Gastroesophageal sphincter (tissue), 4 donors: ENCODE data around the gene KRTAP10-1. TPM values are rescaled to one million over a fixed set of nuclear protein-coding genes. Genes with fewer than 3 reads are reported as not detected.

Experiments
- ATAC-seq: fragments of 150-250 bp; one replicate; pipeline ENCODE4 v1.9.1; 2016; ENCODE audit warnings: mild to moderate bottlenecking, moderate library complexity
- H3K27ac ChIP-seq, 4 donors: fragments of 200-600 bp; sonication (generic) in 3 of 4; 1 replicate in 3 of 4; 2 replicates in 1 of 4; pipeline ENCODE4 v1.5.1; 2016 to 2019
- H3K27me3 ChIP-seq: fragments of 200-600 bp; sonication (generic); one replicate; pipeline ENCODE4 v1.5.1; 2019
- H3K36me3 ChIP-seq, 2 donors: fragments of 200-600 bp; sonication (generic); one replicate each; pipeline ENCODE4 v1.5.1; 2019; ENCODE audit warnings: control low read depth in 1 of 2
- H3K4me1 ChIP-seq, 3 donors: fragments of 200-600 bp; sonication (generic); 1 replicate in 2 of 3; 2 replicates in 1 of 3; pipeline ENCODE4 v1.5.1; 2016 to 2019; ENCODE audit warnings: control low read depth in 2 of 3
- H3K4me3 ChIP-seq, 2 donors: fragments of 200-600 bp; sonication (generic); one replicate each; pipeline ENCODE4 v1.5.1; 2019; ENCODE audit warnings: mild to moderate bottlenecking in 1 of 2, moderate library complexity in 1 of 2
- H3K9me3 ChIP-seq, 3 donors: fragments of 200-600 bp; sonication (generic); one replicate each; pipeline ENCODE4 v1.5.1; 2017 to 2019; ENCODE audit warnings: control low read depth in 2 of 3
- CTCF ChIP-seq, 4 experiments: fragments of 200-600 bp in 2 of 4; fragments of 450-650 bp in 2 of 4; sonication (generic) in 1 of 4; IDR thresholded peaks; one replicate each; pipeline ENCODE4 v1.5.1; 2017 to 2019; ENCODE audit warnings: antibody characterized with exemption in 4 of 4, mild to moderate bottlenecking in 2 of 4, moderate library complexity in 2 of 4
- EP300 ChIP-seq: sonication (generic); formaldehyde crosslinking; IDR thresholded peaks from one replicate; pipeline ENCODE4 v1.6.1; 2017; ENCODE audit warnings: antibody characterized with exemption, mild to moderate bottlenecking
- POLR2A ChIP-seq, 2 donors: fragments of 450-650 bp; IDR thresholded peaks; one replicate each; pipeline ENCODE4 v1.6.1; 2017; ENCODE audit warnings: antibody characterized with exemption in 2 of 2, mild to moderate bottlenecking in 2 of 2, moderate library complexity in 1 of 2
- POLR2AphosphoS5 ChIP-seq: sonication (generic); formaldehyde crosslinking; IDR thresholded peaks from one replicate; pipeline ENCODE4 v1.6.1; 2017; ENCODE audit warnings: antibody characterized with exemption
- whole genome bisulfite sequencing, 2 donors: methylation state at CpG; one replicate each; pipeline ENCODE4 v1.1.5; 2018; ENCODE audit warnings: low coverage in 1 of 2; 5-methylcytosine and 5-hydroxymethylcytosine counted together
- total RNA-seq, 4 donors: library from RNA; depleted of rRNA; stranded (reverse); fragments of >200 nt; gene quantifications; one replicate each; pipeline ENCODE4 v1.1.0, GENCODE V29; 2016

Gene KRTAP10-1
- total RNA-seq, 4 donors from 2014 or later = not detected

GRCh38 chr21:44519346-44520325 is 20.4 kb downstream of the KRTAP10-1 start:
- Histone ChIP-seq H3K4me3 (no peak overlapping the region), H3K9me3 (no peaks in the 10 kb centered on the region), H3K4me1 (no peaks in the 10 kb centered on the region), H3K27ac (no peak overlapping the region), H3K36me3 (no peaks in the 10 kb centered on the region), H3K27me3 (peaks cover 26% of the 10 kb centered on the region)
- no peak for TF ChIP-seq CTCF (IDR thresholded peaks at IDR 0.05)
- ATAC-seq = no peak
- WGBS, 2 donors = 72 to 95% methylated on average over 5 to 10 of the region's 28 CpGs

- H3K4me1 ChIP-seq = no peaks in the 10 kb centered on the region
- no peak overlapping the region for H3K4me3 ChIP-seq
- 63 to 86% methylated on average over 9 to 10 of the region's 12 CpGs for WGBS, 2 donors
- ATAC-seq = no peak
- H3K36me3 ChIP-seq = no peaks in the 10 kb centered on the region
- H3K27ac ChIP-seq = no peak overlapping the region
- peaks cover 26% of the 10 kb centered on the region for H3K27me3 ChIP-seq
- H3K9me3 ChIP-seq = no peaks in the 10 kb centered on the region
- no peak for TF ChIP-seq POLR2AphosphoS5
- no peak for TF ChIP-seq CTCF (IDR thresholded peaks at IDR 0.05)
- TF ChIP-seq EP300 = no peak
- no peak for TF ChIP-seq POLR2A (IDR thresholded peaks at IDR 0.05)
Measured at GRCh38 chr21:44518686-44519085, 21.3 kb downstream of the KRTAP10-1 start.

- Histone ChIP-seq H3K27ac (no peak overlapping the region), H3K27me3 (peaks cover 24% of the 10 kb centered on the region), H3K4me3 (no peak overlapping the region), H3K9me3 (no peaks in the 10 kb centered on the region), H3K4me1 (no peaks in the 10 kb centered on the region), H3K36me3 (no peaks in the 10 kb centered on the region)
- ATAC-seq = no peak
- no peak for TF ChIP-seq EP300
- TF ChIP-seq POLR2AphosphoS5 = no peak
- TF ChIP-seq POLR2A (IDR thresholded peaks at IDR 0.05) = no peak
- no peak for TF ChIP-seq CTCF (IDR thresholded peaks at IDR 0.05)
- WGBS, 2 donors = 76 to 98% methylated on average over 4 to 6 of the region's 15 CpGs
Measured at GRCh38 chr21:44517175-44517899, 22.7 kb downstream of the KRTAP10-1 start.

- no peak overlapping the region for H3K27ac ChIP-seq
- peaks cover 24% of the 10 kb centered on the region for H3K27me3 ChIP-seq
- no peak for TF ChIP-seq EP300
- TF ChIP-seq POLR2A (IDR thresholded peaks at IDR 0.05) = no peak
- no peak for TF ChIP-seq POLR2AphosphoS5
- no peak for TF ChIP-seq CTCF (IDR thresholded peaks at IDR 0.05)
- ATAC-seq = no peak
- H3K36me3 ChIP-seq = no peaks in the 10 kb centered on the region
- WGBS, 2 donors = 73 to 85% methylated on average over 7 to 10 of the region's 10 CpGs
- H3K4me3 ChIP-seq = no peak overlapping the region
- H3K4me1 ChIP-seq = no peaks in the 10 kb centered on the region
- H3K9me3 ChIP-seq = no peaks in the 10 kb centered on the region
Measured at GRCh38 chr21:44516828-44517174, 23.2 kb downstream of the KRTAP10-1 start.
